ENCODE results near the gene ZMYM2.

DNA sequence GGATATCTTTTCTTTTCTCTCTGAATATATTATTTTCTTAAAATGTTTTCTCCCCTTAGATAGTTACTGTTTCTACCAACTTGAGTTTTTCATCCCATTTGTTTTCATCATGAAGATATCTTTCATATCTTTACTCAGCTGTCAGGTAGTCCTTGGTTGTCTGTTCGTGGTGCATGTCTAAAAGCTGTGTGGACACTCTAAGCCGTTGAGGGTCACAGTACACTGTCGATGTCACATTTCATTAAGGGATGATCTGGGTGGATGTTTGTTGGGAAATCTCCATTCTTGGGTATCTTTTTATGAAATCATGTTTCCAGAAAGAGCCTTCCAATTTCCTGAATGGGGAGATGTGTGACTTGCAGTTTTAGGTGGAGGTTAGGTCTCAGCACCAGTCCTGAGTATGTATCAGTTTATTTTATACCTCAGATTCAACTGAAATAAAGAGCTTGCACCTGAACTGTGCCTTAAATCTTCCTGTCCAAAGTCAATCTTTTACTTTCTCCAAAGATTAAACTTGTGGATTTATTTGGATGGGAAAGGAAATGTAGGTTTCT is 23.2 kb downstream of the ZMYM2 start:
- TF ChIP-seq, protein P1, sequence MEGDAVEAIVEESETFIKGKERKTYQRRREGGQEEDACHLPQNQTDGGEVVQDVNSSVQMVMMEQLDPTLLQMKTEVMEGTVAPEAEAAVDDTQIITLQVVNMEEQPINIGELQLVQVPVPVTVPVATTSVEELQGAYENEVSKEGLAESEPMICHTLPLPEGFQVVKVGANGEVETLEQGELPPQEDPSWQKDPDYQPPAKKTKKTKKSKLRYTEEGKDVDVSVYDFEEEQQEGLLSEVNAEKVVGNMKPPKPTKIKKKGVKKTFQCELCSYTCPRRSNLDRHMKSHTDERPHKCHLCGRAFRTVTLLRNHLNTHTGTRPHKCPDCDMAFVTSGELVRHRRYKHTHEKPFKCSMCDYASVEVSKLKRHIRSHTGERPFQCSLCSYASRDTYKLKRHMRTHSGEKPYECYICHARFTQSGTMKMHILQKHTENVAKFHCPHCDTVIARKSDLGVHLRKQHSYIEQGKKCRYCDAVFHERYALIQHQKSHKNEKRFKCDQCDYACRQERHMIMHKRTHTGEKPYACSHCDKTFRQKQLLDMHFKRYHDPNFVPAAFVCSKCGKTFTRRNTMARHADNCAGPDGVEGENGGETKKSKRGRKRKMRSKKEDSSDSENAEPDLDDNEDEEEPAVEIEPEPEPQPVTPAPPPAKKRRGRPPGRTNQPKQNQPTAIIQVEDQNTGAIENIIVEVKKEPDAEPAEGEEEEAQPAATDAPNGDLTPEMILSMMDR (conservative IDR thresholded peaks at IDR 0.05): no peak
- no peak for TF ChIP-seq ZFX (IDR thresholded peaks at IDR 0.05)
